Measurements from ENCODE around the gene MAN1A1. TPM values are rescaled to one million over a fixed set of nuclear protein-coding genes. Genes with fewer than 3 reads are reported as not detected.

MAN1A1 gene
- polyA plus RNA-seq, 1 experiment, result 1.6 TPM

DNA sequence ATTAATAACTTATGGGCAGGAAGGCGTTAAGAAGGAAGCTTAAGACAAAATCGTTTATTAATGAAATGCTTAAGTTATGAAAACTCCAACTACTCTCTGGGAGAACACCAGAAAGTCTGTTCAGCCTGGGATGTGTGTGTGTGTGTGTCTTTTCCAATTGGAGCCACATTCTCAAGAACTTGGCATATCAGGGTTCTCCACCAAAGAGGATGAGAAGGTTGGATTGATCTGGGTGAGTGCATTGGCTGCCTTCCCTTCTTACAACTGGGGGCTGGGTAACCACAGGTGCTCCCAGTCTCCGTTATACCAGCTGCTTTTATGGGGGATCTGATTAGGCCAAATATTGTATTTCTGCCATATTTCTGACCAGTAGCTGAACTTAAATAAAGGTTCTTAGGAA is 102.1 kb downstream of the MAN1A1 start:
- H3K27me3 ChIP-seq (ENCODE audit: control insufficient read depth, insufficient read depth, low read length), result no peaks in the 10 kb centered on the region
- H3K4me3 ChIP-seq (ENCODE audit: low read depth, low read length), result no peak overlapping the region
- no peak for DNase-seq (ENCODE audit: low read depth)
- H3K36me3 ChIP-seq (ENCODE audit: control insufficient read depth, insufficient read depth, low read length), result no peaks in the 10 kb centered on the region
- ChIA-PET CTCF (no interaction called here), POLR2A (no interaction called here)
- TF ChIP-seq, protein P1, sequence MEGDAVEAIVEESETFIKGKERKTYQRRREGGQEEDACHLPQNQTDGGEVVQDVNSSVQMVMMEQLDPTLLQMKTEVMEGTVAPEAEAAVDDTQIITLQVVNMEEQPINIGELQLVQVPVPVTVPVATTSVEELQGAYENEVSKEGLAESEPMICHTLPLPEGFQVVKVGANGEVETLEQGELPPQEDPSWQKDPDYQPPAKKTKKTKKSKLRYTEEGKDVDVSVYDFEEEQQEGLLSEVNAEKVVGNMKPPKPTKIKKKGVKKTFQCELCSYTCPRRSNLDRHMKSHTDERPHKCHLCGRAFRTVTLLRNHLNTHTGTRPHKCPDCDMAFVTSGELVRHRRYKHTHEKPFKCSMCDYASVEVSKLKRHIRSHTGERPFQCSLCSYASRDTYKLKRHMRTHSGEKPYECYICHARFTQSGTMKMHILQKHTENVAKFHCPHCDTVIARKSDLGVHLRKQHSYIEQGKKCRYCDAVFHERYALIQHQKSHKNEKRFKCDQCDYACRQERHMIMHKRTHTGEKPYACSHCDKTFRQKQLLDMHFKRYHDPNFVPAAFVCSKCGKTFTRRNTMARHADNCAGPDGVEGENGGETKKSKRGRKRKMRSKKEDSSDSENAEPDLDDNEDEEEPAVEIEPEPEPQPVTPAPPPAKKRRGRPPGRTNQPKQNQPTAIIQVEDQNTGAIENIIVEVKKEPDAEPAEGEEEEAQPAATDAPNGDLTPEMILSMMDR (IDR thresholded peaks at IDR 0.05; ENCODE audit: insufficient read depth, low read depth, low read length), result no peak

DNA sequence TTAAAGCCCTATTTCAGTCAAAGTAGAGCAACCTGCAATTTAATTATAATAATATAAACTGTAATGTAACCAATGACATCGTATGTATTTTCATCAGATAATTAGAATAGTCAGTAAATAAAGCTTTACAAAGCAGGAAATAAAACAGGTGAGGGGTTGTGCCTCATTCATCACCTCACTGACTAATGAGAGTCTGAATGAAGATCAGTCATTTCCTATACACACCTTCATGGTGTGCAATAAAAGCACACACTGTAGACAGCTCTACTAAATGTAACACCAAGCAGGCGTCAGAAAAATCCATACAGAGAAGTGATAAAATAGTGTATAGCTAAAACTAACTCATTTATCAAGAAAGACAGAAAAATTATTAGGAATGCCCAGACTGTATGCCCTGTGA is 105.9 kb downstream of the MAN1A1 start:
- no peak for DNase-seq (ENCODE audit: low read depth)

DNA sequence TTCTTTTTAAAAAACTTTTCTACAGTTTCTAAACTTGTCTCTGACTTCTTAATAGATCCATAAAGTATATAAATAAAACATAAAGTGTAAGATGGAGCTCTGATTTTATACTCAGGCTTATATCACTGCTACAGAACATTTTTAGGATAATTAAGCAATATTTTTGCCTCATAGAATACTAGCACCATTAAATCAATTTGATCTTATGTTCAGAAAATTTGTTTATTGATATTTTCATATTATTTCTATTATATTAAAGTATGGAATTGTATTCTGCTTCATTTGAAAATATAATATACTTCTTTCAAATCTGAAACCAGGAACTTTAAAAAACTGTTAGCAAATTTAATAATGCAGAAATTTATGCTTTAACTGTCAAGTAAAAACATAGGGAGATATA is 106.5 kb downstream of the MAN1A1 start:
- H3K4me3 ChIP-seq (ENCODE audit: low read depth, low read length), result no peak overlapping the region
- CTCF ChIA-PET, result no interaction called here
- DNase-seq (ENCODE audit: low read depth), result no peak
- TF ChIP-seq, protein P1 (IDR thresholded peaks at IDR 0.05; ENCODE audit: insufficient read depth, low read depth, low read length), result no peak
- no peaks in the 10 kb centered on the region for H3K27me3 ChIP-seq (ENCODE audit: control insufficient read depth, insufficient read depth, low read length)
- H3K36me3 ChIP-seq (ENCODE audit: control insufficient read depth, insufficient read depth, low read length), result no peaks in the 10 kb centered on the region
- POLR2A ChIA-PET, result no interaction called here

More for the DNA sequence above, 105.9 kb downstream of the MAN1A1 start:
- Histone ChIP-seq H3K36me3 (ENCODE audit: control insufficient read depth, insufficient read depth, low read length) (no peaks in the 10 kb centered on the region), H3K4me3 (ENCODE audit: low read depth, low read length) (no peak overlapping the region), H3K27me3 (ENCODE audit: control insufficient read depth, insufficient read depth, low read length) (no peaks in the 10 kb centered on the region)
- TF ChIP-seq, protein P1 (IDR thresholded peaks at IDR 0.05; ENCODE audit: insufficient read depth, low read depth, low read length), result no peak
- ChIA-PET POLR2A (no interaction called here), CTCF (no interaction called here)

DNA sequence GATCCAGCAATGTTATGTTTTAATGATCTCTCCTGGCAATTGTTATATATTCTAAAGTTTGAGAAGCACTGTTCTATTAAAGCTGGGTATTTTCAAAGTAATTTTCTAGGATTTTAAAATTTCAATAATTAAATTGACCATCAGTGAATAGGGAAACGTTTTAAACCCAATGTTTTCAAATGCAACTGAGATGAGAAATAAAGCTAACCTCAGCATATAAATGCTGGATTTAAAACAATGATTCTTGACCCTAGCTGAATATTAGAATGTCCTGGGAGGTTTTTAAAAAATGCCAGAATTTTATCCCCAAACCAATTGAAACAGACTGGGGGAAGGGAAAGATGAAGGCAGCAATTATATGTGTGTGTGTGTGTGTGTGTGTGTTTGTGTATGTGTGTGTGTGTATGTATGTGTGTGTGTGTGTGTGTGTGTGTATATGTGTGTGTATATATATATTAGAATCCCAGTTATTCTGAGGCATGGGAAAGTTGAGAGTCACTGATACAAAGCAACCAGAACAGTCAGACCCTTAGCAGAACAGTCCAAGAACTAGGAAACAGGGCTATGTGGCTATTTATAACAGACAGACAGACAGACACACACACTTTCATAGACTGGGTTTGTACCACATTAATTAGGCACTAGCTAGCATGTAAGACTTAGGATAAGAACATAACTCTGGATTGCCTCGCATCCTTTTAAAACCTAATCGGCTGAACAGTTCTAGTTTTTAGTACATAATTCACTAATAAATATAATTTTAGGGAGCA is 107.8 kb downstream of the MAN1A1 start:
- TF ChIP-seq, protein P1 (IDR thresholded peaks at IDR 0.05; ENCODE audit: insufficient read depth, low read depth, low read length), result no peak
- H3K4me3 ChIP-seq (ENCODE audit: low read depth, low read length), result no peak overlapping the region
- no peaks in the 10 kb centered on the region for H3K36me3 ChIP-seq (ENCODE audit: control insufficient read depth, insufficient read depth, low read length)
- ChIA-PET POLR2A (interaction anchor here (0.6 kb wide), 1 partner anchor 119 kb away, joined by 3 read pairs; no protein-coding TSS in a partner anchor), CTCF (interaction anchor here (0.7 kb wide), 1 partner anchor 61 kb away, joined by 3 read pairs; no protein-coding TSS in a partner anchor)
- DNase-seq (ENCODE audit: low read depth), result no peak
- H3K27me3 ChIP-seq (ENCODE audit: control insufficient read depth, insufficient read depth, low read length), result no peaks in the 10 kb centered on the region

DNA sequence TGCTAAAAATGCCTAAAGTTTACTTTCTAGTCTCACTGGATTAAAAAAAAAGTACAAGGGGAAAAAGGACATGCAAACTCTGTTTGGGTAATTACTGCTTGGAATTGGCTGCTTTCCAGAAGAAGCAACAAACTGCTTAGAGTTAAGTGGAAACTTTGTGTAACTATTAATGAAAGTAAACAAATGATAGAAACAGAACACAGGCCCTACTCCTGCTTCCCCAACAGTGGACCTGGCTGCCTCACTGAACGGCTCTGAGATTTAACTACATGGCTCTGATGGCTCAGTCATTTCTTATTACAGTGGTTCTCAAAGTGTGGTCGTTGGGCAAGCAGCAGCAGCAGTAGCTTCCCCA is 108.5 kb downstream of the MAN1A1 start:
- ChIA-PET CTCF (interaction anchor here (1.0 kb wide), 1 partner anchor 93 kb away, joined by 3 read pairs; no protein-coding TSS in a partner anchor), POLR2A (interaction anchor here (0.6 kb wide), 1 partner anchor 118 kb away, joined by 3 read pairs; no protein-coding TSS in a partner anchor)
- H3K36me3 ChIP-seq (ENCODE audit: control insufficient read depth, insufficient read depth, low read length), result no peaks in the 10 kb centered on the region
- H3K27me3 ChIP-seq (ENCODE audit: control insufficient read depth, insufficient read depth, low read length), result no peaks in the 10 kb centered on the region
- TF ChIP-seq, protein P1 (IDR thresholded peaks at IDR 0.05; ENCODE audit: insufficient read depth, low read depth, low read length), result no peak
- peak; percentile 18 for DNase-seq (ENCODE audit: low read depth)
- H3K4me3 ChIP-seq (ENCODE audit: low read depth, low read length), result no peak overlapping the region

All from BJ (cell line).